Fibroblast of gingiva (primary cell): ENCODE measurements around the gene ZNF700.
"Not testable (repeated sequence)": the region's sequence is repeated elsewhere in the genome, so short reads cannot be mapped to it uniquely, and the experiment has no call there.

ENCODE experiments used
- DNase-seq: peaks from one replicate; pipeline ENCODE4 v3.0.0-alpha.2; 2011; ENCODE audit warnings: low read depth

Gene ZNF700

GRCh38 chr19:11989112-11989456 is 64.2 kb downstream of the ZNF700 start:
- no peak for DNase-seq

- not testable (repeated sequence) for DNase-seq
These were observed 67.0 kb downstream of the ZNF700 start for GRCh38 chr19:11991921-11992320.

GRCh38 chr19:11995174-11995573 is 70.3 kb downstream of the ZNF700 start:
- no peak for DNase-seq
